Measurements from ENCODE around the gene MRPL34.
A peak's percentile ranks its signal among the peaks of the same experiment; 100 is the strongest.

MRPL34 gene

DNA sequence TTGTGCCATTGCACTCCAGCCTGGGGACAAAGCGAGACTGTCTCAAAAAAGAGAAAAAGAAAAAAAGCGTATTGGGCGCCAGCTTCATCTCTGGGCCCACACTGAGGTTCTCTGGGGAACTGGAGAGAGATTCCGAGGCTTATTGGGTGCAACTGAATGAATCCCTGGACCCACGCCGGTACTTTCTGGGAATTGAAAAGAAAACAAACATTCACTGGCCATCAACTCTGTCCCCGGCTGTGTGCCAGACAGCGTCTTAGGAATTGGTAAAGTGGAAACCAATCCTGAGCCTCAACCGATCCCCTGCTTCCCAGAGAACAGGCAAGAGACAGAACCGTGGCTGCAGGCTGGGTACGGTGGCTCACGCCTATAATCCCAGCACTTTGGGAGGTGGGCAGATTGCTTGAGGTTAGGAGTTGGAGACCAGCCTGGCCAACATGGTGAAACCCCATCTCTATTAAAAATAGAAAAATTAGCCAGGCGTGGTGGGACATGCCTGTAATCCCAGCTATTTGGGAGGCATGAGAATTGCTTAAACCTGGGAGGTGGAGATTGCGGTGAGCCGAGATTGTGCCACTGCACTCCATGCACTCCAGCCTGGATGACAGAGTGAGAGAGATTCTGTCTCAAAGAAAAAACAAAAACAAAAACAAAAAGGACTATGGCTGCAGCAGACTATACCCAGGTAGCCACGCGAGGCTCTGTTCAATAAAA, 20.4 kb downstream of the MRPL34 start:
- peak overlapping the region; percentile 93 for H3K27ac ChIP-seq
- no peak for TF ChIP-seq CTCF (conservative IDR thresholded peaks at IDR 0.05)

DNA sequence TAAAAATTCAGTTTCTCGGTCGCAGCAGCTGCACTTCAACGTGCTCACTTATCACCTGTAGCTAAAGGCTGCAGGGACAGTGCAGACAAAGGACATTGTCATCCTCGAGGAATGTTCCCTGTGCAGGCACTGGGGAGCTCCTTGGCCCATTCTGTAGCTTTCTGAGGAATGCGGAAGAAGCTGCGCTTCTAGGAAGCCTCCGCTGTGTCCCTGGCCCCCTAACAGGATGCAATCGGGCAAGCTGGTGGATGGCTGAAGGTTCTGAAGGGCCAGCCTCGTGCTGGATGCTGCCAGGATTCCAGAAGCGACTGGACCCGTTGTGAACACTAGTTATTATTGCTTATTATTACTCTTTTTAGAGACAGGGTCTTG, 20.9 kb downstream of the MRPL34 start:
- no peak for TF ChIP-seq CTCF (conservative IDR thresholded peaks at IDR 0.05)
- H3K27ac ChIP-seq = peak overlapping the region; percentile 93

- TF ChIP-seq CTCF (conservative IDR thresholded peaks at IDR 0.05) = no peak
- peak overlapping the region; percentile 93 for H3K27ac ChIP-seq
Measured at GRCh38 chr19:17327068-17327653, 21.5 kb downstream of the MRPL34 start.

GRCh38 chr19:17327654-17328516, 22.2 kb downstream of the MRPL34 start:
- TF ChIP-seq CTCF (conservative IDR thresholded peaks at IDR 0.05) = peak; percentile 83
- H3K27ac ChIP-seq = peak overlapping the region; percentile 93

DNA sequence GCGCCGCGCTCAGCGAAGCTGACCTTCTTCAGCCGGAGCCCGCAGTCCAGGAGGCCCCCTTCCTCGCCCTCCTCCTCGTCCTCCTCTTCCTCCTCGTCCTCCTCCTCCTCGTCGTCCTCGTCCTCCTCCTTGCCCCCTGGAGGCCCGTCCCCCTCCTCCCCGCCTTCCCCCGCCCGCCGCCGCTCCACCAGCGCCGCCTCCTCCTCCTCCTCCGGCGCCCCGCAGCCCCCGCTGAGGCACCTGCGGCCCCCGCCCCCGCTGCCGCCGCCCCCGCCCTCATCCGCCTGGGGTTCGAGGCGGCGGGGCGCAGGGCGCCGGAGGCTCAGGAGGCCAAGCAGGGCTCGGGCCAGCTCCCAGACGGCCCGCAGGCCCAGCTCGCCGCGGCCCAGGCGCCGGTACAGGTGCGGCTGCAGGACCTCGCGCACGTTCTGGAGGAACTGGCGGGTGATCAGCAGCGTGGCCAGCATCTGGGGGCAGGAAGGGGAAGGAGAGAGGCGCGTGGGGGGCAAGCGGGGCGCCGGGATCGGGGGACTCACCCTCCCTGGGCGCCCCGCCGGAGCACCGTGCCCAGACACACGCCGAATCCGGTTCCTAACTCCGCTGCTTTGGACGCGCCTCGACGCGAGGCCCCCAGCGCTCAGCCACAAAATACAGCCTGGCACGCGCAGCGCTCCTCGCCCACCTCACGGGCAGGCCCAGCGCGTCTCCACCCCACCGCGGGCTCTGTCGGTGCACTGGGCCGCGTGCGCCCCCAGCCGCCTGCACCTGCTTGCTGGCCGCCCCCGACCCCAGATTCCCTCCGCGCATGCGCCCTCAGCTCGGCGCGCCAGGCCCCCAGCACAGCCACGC, 23.1 kb downstream of the MRPL34 start:
- no peak for TF ChIP-seq CTCF (conservative IDR thresholded peaks at IDR 0.05)
- peak overlapping the region; percentile 93 for H3K27ac ChIP-seq

GRCh38 chr19:17329366-17330261, 23.9 kb downstream of the MRPL34 start:
- TF ChIP-seq CTCF (conservative IDR thresholded peaks at IDR 0.05) = no peak
- peak overlapping the region; percentile 93; the same call in 1 of the 2 replicates for H3K27ac ChIP-seq

Data from VCaP (cell line).